Immature natural killer cell (primary cell): ENCODE data around the gene PSG5. TPM values are rescaled to one million over a fixed set of nuclear protein-coding genes. Genes with fewer than 3 reads are reported as not detected.
"Not testable (repeated sequence)": the region's sequence is repeated elsewhere in the genome, so short reads cannot be mapped to it uniquely, and the experiment has no call there.

Source experiments
- DNase-seq, 3 donors: peaks; one replicate each; pipeline ENCODE4 v3.0.0; 2022; ENCODE audit warnings: mixed read lengths in 1 of 3
- H3K27ac Mint-ChIP-seq, 6 donors: one replicate each; pipeline ENCODE4 v1.8.0; 2020; ENCODE audit warnings: mixed read lengths in 6 of 6, mild to moderate bottlenecking in 5 of 6, inconsistent platforms in 4 of 6, moderate library complexity in 3 of 6
- H3K27me3 Mint-ChIP-seq, 3 donors: one replicate each; pipeline ENCODE4 v1.8.0; 2020 to 2021; ENCODE audit warnings: low read depth in 3 of 3, mild to moderate bottlenecking in 3 of 3, mixed read lengths in 3 of 3, moderate library complexity in 3 of 3, inconsistent platforms in 1 of 3
- H3K36me3 Mint-ChIP-seq, 3 donors: one replicate each; pipeline ENCODE4 v1.8.0; 2020; ENCODE audit warnings: mixed read lengths in 3 of 3, inconsistent platforms in 2 of 3, mild to moderate bottlenecking in 2 of 3
- H3K4me1 Mint-ChIP-seq, 2 donors: one replicate each; pipeline ENCODE4 v1.8.0; 2020; ENCODE audit warnings: inconsistent platforms in 2 of 2, mild to moderate bottlenecking in 2 of 2, mixed read lengths in 2 of 2, moderate library complexity in 1 of 2
- H3K4me3 Mint-ChIP-seq, 5 donors: one replicate each; pipeline ENCODE4 v1.8.0; 2020; ENCODE audit warnings: mild to moderate bottlenecking in 5 of 5, mixed read lengths in 5 of 5, inconsistent platforms in 3 of 5, moderate library complexity in 3 of 5
- H3K9me3 Mint-ChIP-seq, 6 donors: one replicate each; pipeline ENCODE4 v1.8.0; 2020; ENCODE audit warnings: mild to moderate bottlenecking in 6 of 6, mixed read lengths in 6 of 6, inconsistent platforms in 4 of 6, moderate library complexity in 3 of 6
- polyA plus RNA-seq, 3 donors: library from polyadenylated mRNA; unstranded; fragments of 300-500 nt; fragmentation: Illumina TruSeq; gene quantifications; one replicate each; pipeline ENCODE4 v1.2.3, GENCODE V29; 2021

PSG5 gene
- polyA plus RNA-seq: not detected

- H3K27ac Mint-ChIP-seq: peak within 1 kb of the TSS in 2 of 6 donors; percentile 7 to 34
- not testable (repeated sequence) for DNase-seq, H3K36me3 Mint-ChIP-seq, H3K27me3 Mint-ChIP-seq, H3K9me3 Mint-ChIP-seq, H3K4me1 Mint-ChIP-seq, H3K4me3 Mint-ChIP-seq
Observed at GRCh38 chr19:43186311-43186935, at the start of gene PSG5. TSS of gene PSG5 (minus strand) at chr19:43186536. CDS start at chr19:43186405, 131 bp downstream.

GRCh38 chr19:43235686-43236085 is 49.4 kb upstream of the PSG5 start:
- H3K36me3 Mint-ChIP-seq, H3K27ac Mint-ChIP-seq, H3K27me3 Mint-ChIP-seq, DNase-seq, H3K4me3 Mint-ChIP-seq, H3K4me1 Mint-ChIP-seq: not testable (repeated sequence)
- H3K9me3 Mint-ChIP-seq: peaks cover 5 to 22% (median 10%) of the 10 kb centered on the region in 6 donors

DNA sequence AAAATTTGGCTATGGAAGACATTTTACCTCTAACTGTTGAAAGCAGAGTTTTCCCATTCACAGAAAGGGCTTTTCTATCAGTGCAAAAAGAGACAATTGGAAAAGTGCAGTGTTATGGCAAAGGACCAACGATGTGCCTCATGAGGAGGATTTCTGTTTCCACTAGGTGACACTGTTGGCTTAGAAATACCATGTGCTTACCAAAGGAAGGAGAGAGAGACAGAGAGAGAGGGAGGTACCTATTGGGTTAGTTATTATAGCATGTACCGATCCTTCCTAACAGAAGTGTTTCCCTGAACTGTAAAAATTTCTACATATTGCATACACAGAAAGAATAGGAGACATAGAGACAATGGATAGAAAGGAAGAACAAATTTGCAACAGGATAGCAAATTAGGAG is 43.0 kb upstream of the PSG5 start:
- no peak overlapping the region for H3K4me3 Mint-ChIP-seq
- DNase-seq: no peak
- H3K4me1 Mint-ChIP-seq: no peaks in the 10 kb centered on the region
- peaks cover 8 to 63% (median 39%) of the 10 kb centered on the region in 6 donors for H3K9me3 Mint-ChIP-seq
- no peak overlapping the region for H3K27ac Mint-ChIP-seq
- H3K27me3 Mint-ChIP-seq: peaks cover 0 to 2% (median 0%) of the 10 kb centered on the region in 3 donors
- H3K36me3 Mint-ChIP-seq: peaks cover 0 to 6% (median 0%) of the 10 kb centered on the region in 3 donors

DNA sequence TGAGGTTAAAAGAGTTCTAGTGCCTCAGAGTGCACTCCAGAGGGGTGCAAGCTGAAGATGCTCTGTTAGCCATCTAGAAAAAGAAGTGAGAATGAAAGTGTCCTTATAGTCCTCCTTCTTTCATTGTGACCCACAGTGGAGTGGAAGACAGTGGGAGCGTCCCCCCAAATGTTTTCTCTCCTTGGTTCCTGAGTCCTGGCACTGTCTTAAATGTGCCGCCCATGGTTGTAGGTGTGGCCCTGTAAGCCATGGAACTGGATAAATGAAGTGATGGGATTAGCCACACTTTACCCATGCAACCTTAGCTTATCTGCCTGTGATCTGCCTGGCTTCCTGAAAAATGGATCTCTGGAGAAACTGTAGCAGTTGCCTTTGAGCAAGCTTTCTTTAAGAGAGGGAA is 42.4 kb upstream of the PSG5 start:
- not testable (repeated sequence) for DNase-seq, H3K4me1 Mint-ChIP-seq, H3K4me3 Mint-ChIP-seq, H3K27ac Mint-ChIP-seq, H3K36me3 Mint-ChIP-seq, H3K27me3 Mint-ChIP-seq
- peaks cover 8 to 63% (median 40%) of the 10 kb centered on the region in 6 donors for H3K9me3 Mint-ChIP-seq

- H3K4me3 Mint-ChIP-seq, DNase-seq, H3K27me3 Mint-ChIP-seq, H3K4me1 Mint-ChIP-seq, H3K27ac Mint-ChIP-seq, H3K36me3 Mint-ChIP-seq: not testable (repeated sequence)
- peaks cover 6 to 62% (median 39%) of the 10 kb centered on the region in 6 donors for H3K9me3 Mint-ChIP-seq
Observed at GRCh38 chr19:43226986-43227385, 40.6 kb upstream of the PSG5 start.

DNA sequence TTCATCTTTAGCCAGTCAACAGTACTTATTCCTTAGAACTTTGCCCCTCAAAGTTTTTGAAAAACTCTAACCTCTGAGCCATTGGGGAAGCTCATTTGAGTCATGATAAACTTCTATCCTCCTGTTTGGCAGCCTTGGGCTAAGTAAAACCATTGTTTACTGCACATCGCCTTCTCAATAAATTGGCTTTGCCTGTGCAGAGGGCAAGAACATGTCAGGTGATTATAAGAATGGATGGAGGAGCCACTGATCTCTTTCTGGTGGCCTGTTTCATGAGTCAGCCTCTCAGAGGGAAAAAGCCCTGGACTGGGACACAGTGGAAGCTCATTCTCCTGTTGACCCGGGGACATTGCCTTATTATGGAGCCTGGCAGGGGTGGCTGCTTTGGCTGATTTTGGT is 38.5 kb upstream of the PSG5 start:
- no peak overlapping the region for H3K27ac Mint-ChIP-seq
- DNase-seq: no peak
- H3K4me3 Mint-ChIP-seq: no peak overlapping the region
- H3K9me3 Mint-ChIP-seq: peaks cover 4 to 41% (median 25%) of the 10 kb centered on the region in 6 donors
- H3K27me3 Mint-ChIP-seq: peaks cover 0 to 5% (median 3%) of the 10 kb centered on the region in 3 donors
- H3K4me1 Mint-ChIP-seq: no peaks in the 10 kb centered on the region
- H3K36me3 Mint-ChIP-seq: peaks cover 0 to 6% (median 0%) of the 10 kb centered on the region in 3 donors

GRCh38 chr19:43224201-43224854 is 38.0 kb upstream of the PSG5 start:
- not testable (repeated sequence) for H3K4me3 Mint-ChIP-seq, H3K4me1 Mint-ChIP-seq, H3K36me3 Mint-ChIP-seq, H3K27me3 Mint-ChIP-seq, DNase-seq, H3K27ac Mint-ChIP-seq
- H3K9me3 Mint-ChIP-seq: peaks cover 4 to 36% (median 21%) of the 10 kb centered on the region in 6 donors

DNA sequence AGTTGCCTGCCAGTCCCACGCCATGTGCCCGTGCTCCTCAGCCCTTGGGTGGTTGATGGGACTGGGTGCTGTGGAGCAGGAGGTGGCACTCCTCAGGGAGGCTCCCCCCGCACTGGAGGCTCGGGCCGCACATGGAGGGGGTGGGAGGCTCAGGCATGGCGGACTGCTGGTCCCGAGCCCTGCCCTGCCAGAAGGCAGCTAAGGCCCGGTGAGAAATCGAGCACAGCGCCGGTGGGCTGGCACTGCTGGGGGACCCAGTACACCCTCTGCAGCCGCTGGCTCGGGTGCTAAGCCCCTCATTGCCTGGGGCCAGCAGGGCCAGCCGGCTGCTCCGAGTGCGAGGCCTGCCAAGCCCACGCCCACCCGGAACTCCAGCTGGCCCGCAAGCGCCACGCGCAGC is 35.6 kb upstream of the PSG5 start:
- H3K27me3 Mint-ChIP-seq, H3K27ac Mint-ChIP-seq, H3K4me3 Mint-ChIP-seq, H3K36me3 Mint-ChIP-seq, H3K4me1 Mint-ChIP-seq, DNase-seq: not testable (repeated sequence)
- H3K9me3 Mint-ChIP-seq: peaks cover 0 to 14% (median 5%) of the 10 kb centered on the region in 6 donors

- H3K4me1 Mint-ChIP-seq, H3K36me3 Mint-ChIP-seq, DNase-seq, H3K27me3 Mint-ChIP-seq, H3K9me3 Mint-ChIP-seq, H3K4me3 Mint-ChIP-seq, H3K27ac Mint-ChIP-seq: not testable (repeated sequence)
Observed at GRCh38 chr19:43219136-43219535, 32.8 kb upstream of the PSG5 start.

DNA sequence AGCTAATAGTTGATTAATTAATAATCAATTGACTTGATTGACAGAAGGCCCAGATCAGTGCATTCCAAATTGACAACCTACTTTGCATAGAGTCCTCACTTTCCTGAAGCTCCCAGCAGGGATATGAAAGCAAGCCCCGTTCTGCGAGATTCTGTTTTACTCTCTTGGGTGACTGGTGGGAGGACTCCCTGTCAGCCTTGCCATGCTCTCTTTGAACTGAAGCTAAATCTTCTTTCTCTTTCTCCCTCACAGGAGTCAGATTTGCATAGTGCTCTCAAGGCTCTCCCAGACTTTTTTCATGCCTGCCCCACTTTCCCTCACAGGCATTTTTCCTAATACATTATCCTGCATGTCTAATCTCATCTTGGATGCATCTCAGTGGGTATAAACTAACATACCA is 29.5 kb upstream of the PSG5 start:
- not testable (repeated sequence) for H3K9me3 Mint-ChIP-seq, H3K4me3 Mint-ChIP-seq, H3K27me3 Mint-ChIP-seq, H3K36me3 Mint-ChIP-seq, H3K27ac Mint-ChIP-seq, H3K4me1 Mint-ChIP-seq, DNase-seq

DNA sequence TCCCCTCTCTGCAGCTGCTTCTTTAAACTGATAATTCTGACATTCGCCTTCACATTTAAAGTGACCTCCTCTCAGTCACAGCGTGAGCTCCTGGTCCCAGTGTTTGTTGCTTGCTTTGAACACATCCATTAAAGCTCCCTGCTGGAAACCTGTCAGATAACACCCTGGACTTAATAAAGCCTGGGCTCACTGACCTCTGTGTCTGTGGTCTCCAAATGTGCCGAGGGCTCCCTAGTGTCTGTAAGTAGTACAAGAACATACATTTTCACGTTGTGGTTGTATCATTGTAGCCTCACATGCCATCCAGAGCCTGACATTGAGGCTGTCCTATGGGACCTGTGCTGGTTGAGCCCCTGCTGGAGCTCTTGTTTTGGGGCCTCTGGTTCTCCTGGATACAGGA is 21.7 kb upstream of the PSG5 start:
- Mint-ChIP-seq H3K27ac (no peak overlapping the region), H3K4me3 (no peak overlapping the region), H3K4me1 (no peaks in the 10 kb centered on the region), H3K27me3 (peaks cover 5 to 10% (median 8%) of the 10 kb centered on the region in 3 donors), H3K9me3 (no peaks in the 10 kb centered on the region), H3K36me3 (no peaks in the 10 kb centered on the region)
- DNase-seq: no peak

GRCh38 chr19:43207174-43207573 is 20.8 kb upstream of the PSG5 start:
- not testable (repeated sequence) for H3K36me3 Mint-ChIP-seq, H3K4me1 Mint-ChIP-seq, H3K4me3 Mint-ChIP-seq, H3K27ac Mint-ChIP-seq, H3K27me3 Mint-ChIP-seq, H3K9me3 Mint-ChIP-seq
- DNase-seq: peak in 1 of 3 donors; percentile 6

- H3K27ac Mint-ChIP-seq, DNase-seq, H3K9me3 Mint-ChIP-seq, H3K27me3 Mint-ChIP-seq, H3K4me3 Mint-ChIP-seq, H3K4me1 Mint-ChIP-seq, H3K36me3 Mint-ChIP-seq: not testable (repeated sequence)
Observed at GRCh38 chr19:43205471-43206105, 19.3 kb upstream of the PSG5 start, which contains the start of gene PSG4. TSS of gene PSG4 (minus strand) at chr19:43205638. CDS start at chr19:43205536, 102 bp downstream.

- H3K9me3 Mint-ChIP-seq, H3K27ac Mint-ChIP-seq, H3K4me1 Mint-ChIP-seq, DNase-seq, H3K36me3 Mint-ChIP-seq, H3K4me3 Mint-ChIP-seq, H3K27me3 Mint-ChIP-seq: not testable (repeated sequence)
Observed at GRCh38 chr19:43203611-43204010, 17.3 kb upstream of the PSG5 start.
